ENCODE measurements around the gene DUXB. TPM values are rescaled to one million over a fixed set of nuclear protein-coding genes. Genes with fewer than 3 reads are reported as not detected.

DUXB gene
- total RNA-seq, 1 experiment from 2014 or later, result not detected

DNA sequence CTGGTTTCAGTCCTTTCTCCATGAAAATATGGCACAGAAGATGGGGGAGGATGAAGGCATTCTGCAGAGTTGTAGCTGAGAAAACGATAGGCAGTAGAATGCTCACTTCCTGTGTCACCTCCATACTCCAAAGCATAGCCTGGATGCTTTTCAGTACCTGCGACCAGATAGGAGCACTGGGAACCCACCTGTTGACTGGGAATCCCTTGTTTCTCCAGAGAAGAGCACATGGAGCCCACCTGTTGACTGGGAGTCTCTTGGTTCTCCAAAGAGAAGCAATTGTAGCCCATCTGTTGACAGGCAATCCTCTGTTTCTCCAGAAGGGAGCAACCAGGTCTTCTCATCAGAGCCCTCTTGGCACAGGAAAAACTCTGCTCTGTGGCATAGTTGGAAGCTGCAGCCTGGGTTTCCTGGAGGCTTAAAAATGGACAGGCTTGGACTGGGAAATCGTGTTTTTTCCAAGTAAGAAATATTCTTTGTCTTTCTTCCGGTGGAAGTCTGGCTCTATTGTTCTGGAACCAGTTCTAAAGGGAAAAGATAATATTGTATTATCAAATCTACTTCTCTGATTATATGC, 40.4 kb downstream of the DUXB start:
- DNase-seq (ENCODE audit: low read depth), result no peak

DNA sequence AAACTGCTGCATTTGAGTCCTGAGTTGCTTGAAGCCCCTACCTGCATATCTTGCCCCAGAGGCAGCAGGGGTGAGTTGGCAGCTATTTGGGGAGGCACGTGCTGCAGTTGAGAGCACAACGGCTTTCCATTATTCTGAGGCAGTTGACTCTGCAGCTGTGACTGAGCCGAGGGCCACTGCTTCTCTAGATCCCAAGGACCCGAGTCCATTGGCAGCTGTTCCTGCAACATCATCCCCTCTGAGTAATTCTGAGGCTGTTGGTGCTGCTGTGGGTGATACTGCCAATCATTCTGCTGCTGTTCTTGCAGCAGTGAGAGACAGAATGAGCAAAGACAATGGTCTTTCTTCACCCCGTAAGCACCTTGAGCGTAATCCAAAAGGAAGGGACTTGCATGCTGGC, 40.9 kb downstream of the DUXB start:
- DNase-seq (ENCODE audit: low read depth), result no peak

DNA sequence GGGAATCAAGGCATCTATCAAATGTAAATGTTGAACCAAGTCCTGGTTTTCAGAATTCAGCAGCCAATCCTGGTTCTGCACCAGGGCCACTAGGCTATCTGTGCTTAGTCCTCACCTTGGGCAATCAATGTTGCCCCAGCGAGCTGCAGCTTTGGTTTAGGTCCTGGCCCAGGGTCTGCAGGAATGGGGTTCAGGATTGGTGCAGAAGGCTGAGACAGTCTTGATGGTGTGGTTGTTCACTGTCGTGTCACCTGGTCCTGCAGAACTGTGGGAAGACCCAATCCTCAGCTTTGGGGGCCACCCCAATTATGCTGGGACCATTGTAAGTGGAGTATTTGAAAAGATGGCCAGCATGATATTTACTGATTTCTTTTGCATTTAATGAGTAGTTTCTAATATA, 43.1 kb downstream of the DUXB start:
- no peak for DNase-seq (ENCODE audit: low read depth)

DNA sequence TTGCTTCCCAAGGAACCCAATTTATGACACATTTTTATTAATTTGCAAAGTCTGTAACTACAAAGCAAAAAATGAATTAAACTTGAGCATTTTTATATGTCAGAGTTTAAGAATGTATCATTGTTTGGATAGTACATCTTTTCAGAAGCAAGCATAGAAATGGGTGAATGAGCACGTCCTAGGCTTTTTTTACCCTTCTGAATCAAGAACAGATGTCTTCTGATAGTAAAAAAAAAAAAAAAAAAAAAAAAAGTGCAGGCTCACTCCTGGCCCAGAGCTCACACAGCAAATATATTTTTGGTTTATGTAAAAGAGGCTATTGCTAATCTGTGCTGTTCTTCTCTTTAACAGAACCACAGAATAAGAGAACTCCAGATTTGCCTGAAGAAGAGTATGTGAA, 47.3 kb downstream of the DUXB start:
- DNase-seq (ENCODE audit: low read depth), result no peak

DNA sequence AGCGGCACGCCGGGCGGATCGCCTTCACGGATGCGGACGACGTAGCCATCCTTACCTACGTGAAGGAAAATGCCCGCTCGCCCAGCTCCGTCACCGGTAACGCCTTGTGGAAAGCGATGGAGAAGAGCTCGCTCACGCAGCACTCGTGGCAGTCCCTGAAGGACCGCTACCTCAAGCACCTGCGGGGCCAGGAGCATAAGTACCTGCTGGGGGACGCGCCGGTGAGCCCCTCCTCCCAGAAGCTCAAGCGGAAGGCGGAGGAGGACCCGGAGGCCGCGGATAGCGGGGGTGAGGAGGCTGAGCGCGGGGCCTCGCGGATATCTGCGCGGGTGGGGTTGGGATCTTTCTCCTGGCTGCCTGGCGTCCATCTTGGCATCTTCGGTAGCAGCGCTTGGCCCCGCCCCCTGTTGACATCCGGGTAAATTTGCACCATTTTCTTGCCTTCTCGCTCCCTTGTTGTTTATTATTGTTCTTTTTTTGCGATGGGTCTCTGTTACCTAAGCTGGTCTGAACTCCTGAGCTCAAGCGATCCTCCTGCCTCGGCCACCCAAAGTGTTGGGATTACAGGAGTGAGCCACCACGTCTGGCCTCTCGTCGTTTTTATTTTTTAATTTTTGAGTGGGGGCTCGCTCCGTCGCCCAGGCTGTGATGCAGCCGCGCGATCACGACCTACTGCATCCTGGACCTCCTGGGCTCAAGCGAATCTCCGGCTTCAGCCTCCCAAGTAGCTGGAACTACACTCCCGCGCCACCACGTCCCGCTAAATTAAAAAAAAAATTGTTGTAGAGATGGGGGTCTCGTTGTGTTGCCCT, 52.8 kb downstream of the DUXB start:
- peak; percentile 74 for DNase-seq (ENCODE audit: low read depth)

DNA sequence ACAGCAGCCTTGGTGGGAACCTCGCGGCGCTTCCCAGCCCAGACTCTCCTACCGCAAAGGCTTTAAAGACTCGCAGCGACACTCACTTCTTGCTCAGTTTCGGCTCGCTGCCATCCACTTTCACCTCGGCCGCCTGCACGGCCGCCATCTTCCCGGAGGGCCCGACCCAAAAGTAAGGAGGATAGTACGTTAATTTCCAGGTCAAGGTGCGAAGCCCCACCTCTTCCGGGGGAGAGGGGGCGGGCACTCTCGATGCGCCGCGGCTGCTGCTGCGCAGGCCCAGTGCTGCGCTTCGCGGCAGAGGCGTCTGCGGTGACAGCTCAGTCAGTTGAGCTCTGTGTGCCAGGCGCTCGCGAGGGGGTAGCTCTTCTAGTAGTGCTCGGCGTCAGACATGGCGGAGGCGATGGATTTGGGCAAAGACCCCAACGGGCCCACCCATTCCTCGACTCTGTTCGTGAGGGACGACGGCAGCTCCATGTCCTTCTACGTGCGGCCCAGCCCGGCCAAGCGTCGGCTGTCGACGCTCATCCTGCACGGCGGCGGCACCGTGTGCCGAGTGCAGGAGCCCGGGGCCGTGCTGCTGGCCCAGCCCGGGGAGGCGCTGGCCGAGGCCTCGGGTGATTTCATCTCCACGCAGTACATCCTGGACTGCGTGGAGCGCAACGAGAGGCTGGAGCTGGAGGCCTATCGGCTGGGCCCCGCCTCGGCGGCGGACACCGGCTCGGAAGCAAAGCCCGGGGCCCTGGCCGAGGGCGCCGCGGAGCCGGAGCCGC, 53.6 kb downstream of the DUXB start, which contains the start of the genes KARS1 and TERF2IP:
KARS1 (minus strand) TSS at position 174 of the 773 bp plus-strand sequence; CDS start at position 148, 26 bp downstream.
TERF2IP (plus strand) TSS at position 282 of the 773 bp plus-strand sequence; CDS start at position 392, 110 bp downstream.
- DNase-seq (ENCODE audit: low read depth), result peak; percentile 95

DNA sequence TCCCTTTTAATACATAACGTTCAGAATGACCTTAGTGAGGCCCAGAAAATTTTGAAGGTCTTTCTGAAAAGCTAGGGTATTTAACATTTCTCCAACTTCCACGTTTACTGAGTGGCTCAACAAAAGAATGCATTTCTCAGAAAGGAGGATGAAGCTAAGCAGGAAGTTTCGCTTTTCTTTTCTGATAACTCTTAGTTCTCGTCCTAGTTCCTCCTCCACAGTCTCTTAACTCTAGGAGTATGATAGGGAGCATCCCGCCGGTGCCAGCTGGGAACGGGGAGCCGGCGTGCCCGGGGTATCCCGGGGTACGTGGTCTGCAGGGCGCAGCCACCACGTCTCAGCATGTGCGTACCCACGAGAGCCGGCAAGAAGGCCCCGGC, 54.2 kb downstream of the DUXB start:
- DNase-seq (ENCODE audit: low read depth), result peak; percentile 10

DNA sequence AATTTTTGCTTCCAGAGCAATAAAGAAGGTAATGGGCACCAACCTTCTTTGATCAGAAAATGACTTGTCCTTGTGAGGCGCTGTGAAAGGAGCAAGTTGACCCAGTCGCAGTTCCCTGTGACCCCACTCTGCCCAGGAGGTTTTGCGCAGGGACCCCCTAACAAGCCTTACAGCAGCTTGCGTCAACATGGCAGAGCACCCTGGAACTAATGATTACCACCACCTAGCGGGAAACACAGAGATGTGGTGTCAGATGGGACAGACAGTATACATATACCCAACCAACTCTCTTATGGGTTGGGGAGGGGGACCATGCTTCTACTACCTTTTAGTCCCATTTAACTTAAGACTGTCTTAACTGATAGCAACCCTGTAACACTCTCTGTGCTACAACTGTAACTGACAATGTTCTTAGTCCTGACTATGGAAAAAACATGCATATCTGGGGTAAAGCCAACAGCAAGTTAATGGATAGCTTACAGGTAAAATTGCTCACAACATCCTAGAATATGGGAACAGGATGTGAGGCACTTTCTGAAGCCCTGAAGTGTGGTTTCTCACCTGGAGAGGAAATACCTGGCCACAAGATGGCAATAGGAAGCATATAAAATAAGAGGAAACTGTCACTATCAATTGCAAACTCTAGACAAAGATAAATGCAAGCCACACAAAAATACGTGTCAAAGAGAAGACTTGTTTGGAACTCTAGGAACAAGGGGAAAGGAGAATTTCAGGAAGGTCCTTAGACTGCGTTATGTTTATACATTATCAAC, 56.8 kb downstream of the DUXB start:
- no peak for DNase-seq (ENCODE audit: low read depth)

Other genes starting within 250 kb of the DUXB start
- gene TMEM170A, start 236.8 kb downstream of the DUXB start, total RNA-seq (2014; rRNA removed; shearing (Covaris generic)), result 13.1 and 29.1 TPM in 2 replicates
- 0.30 and 0.51 TPM in 2 replicates for gene CHST6, start 206.0 kb downstream of the DUXB start, total RNA-seq (2014; rRNA removed; shearing (Covaris generic))
- gene CHST5, start 165.4 kb downstream of the DUXB start, total RNA-seq (2014; rRNA removed; shearing (Covaris generic)), result 0.30 TPM in 1 of 2 replicates, not detected in the other
- 7.6 and 7.7 TPM in 2 replicates for gene TMEM231, start 145.2 kb downstream of the DUXB start, total RNA-seq (2014; rRNA removed; shearing (Covaris generic))
- 15.5 and 26.6 TPM in 2 replicates for gene GABARAPL2, start 135.1 kb downstream of the DUXB start, total RNA-seq (2014; rRNA removed; shearing (Covaris generic))
- gene ADAT1, start 78.2 kb downstream of the DUXB start, total RNA-seq (2014; rRNA removed; shearing (Covaris generic)), result 65.3 and 72.7 TPM in 2 replicates
- 198 and 234 TPM in 2 replicates for gene KARS1, start 53.8 kb downstream of the DUXB start, total RNA-seq (2014; rRNA removed; shearing (Covaris generic))
- 60.2 and 70.8 TPM in 2 replicates for gene TERF2IP, start 53.7 kb downstream of the DUXB start, total RNA-seq (2014; rRNA removed; shearing (Covaris generic))
- gene CPHXL2, start 24.5 kb downstream of the DUXB start, total RNA-seq (2014; rRNA removed; shearing (Covaris generic)), result not detected in 2 replicates
- not detected in 2 replicates for gene CPHXL, start 25.0 kb upstream of the DUXB start, total RNA-seq (2014; rRNA removed; shearing (Covaris generic))